ENCODE data around the gene LNX1.

GRCh38 chr4:53477038-53477565 is 114.2 kb downstream of the LNX1 start:
- TF ChIP-seq, protein P1, sequence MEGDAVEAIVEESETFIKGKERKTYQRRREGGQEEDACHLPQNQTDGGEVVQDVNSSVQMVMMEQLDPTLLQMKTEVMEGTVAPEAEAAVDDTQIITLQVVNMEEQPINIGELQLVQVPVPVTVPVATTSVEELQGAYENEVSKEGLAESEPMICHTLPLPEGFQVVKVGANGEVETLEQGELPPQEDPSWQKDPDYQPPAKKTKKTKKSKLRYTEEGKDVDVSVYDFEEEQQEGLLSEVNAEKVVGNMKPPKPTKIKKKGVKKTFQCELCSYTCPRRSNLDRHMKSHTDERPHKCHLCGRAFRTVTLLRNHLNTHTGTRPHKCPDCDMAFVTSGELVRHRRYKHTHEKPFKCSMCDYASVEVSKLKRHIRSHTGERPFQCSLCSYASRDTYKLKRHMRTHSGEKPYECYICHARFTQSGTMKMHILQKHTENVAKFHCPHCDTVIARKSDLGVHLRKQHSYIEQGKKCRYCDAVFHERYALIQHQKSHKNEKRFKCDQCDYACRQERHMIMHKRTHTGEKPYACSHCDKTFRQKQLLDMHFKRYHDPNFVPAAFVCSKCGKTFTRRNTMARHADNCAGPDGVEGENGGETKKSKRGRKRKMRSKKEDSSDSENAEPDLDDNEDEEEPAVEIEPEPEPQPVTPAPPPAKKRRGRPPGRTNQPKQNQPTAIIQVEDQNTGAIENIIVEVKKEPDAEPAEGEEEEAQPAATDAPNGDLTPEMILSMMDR (conservative IDR thresholded peaks at IDR 0.05; ENCODE audit: low read length) = no peak
- no peak for TF ChIP-seq EZH2phosphoT487 (IDR thresholded peaks at IDR 0.05; ENCODE audit: borderline replicate concordance, low read depth, low read length)

Measured in OCI-LY7 (cell line).